Activated CD8-positive, alpha-beta memory T cell treated with anti-CD3 and anti-CD28 coated beads for 36 hours (primary cell): ENCODE measurements around the gene GRAP2. TPM values are rescaled to one million over a fixed set of nuclear protein-coding genes. Genes with fewer than 3 reads are reported as not detected.

Experiments used
- CTCF ChIA-PET: fragments of 350-600 bp; sonication (Branson Sonifier 250); formaldehyde crosslinking; loops from one replicate; lab custom pipeline; 2021; ENCODE audit warnings: antibody characterized with exemption; lab: Charles Lee
- POLR2A ChIA-PET: fragments of 350-600 bp; sonication (Branson Sonifier 250); formaldehyde crosslinking; loops from one replicate; lab custom pipeline; 2021; ENCODE audit warnings: antibody characterized with exemption; lab: Charles Lee
- total RNA-seq, 2 experiments: library from RNA; stranded (reverse); gene quantifications; one replicate each; pipeline ENCODE4 v1.2.3, GENCODE V29; 2021

Gene GRAP2
- total RNA-seq, 2 experiments from 2014 or later = 39.9 to 42.3 TPM

GRCh38 chr22:39932918-39933649 lies 32.2 kb downstream of the GRAP2 start:
- CTCF ChIA-PET = interaction anchor here (0.6 to 2.5 kb wide), 21 partner anchors 10 to 398 kb away, joined by 3 to 18 read pairs (median 4); no protein-coding TSS in a partner anchor
- POLR2A ChIA-PET = interaction anchor here (0.6 to 1.8 kb wide), 11 partner anchors 8 to 271 kb away, joined by 3 to 9 read pairs (median 4); partner anchors contain the start of gene GRAP2

- POLR2A ChIA-PET = interaction anchor here (0.7 to 1.6 kb wide), 5 partner anchors 9 to 39 kb away, joined by 3 to 9 read pairs (median 4); no protein-coding TSS in a partner anchor
- CTCF ChIA-PET = interaction anchor here (0.6 to 2.5 kb wide), 16 partner anchors 9 to 308 kb away, joined by 3 to 18 read pairs (median 4); no protein-coding TSS in a partner anchor
Observed at GRCh38 chr22:39933741-39934140, 32.9 kb downstream of the GRAP2 start.

DNA sequence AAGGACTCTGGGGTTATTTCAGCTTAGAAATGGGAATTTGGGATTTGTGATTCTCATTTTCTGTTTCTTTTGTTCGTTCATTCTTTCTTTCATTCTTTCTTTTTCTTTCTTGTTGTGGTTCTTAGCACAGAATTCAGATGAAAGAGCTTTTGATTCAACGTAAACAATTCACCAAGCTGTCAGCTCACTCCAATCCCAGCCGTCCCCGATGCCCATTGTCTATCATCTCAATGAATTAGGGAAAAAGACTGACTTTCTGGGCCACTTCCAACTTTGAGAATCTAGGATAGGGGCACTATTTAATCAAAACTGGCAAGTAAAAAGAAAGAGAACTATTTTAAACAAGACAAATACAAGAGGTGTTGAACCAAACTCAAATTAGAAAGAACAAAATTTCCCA lies 34.2 kb downstream of the GRAP2 start:
- ChIA-PET CTCF (interaction anchor here (0.8 kb wide), 1 partner anchor 11 kb away, joined by 4 read pairs; no protein-coding TSS in a partner anchor), POLR2A (interaction anchor here (1.3 kb wide), 1 partner anchor 10 kb away, joined by 6 read pairs; no protein-coding TSS in a partner anchor)

GRCh38 chr22:39935612-39936011 lies 34.7 kb downstream of the GRAP2 start:
- POLR2A ChIA-PET = interaction anchor here (1.3 kb wide), 1 partner anchor 10 kb away, joined by 6 read pairs; no protein-coding TSS in a partner anchor
- CTCF ChIA-PET = interaction anchor here (0.8 kb wide), 1 partner anchor 12 kb away, joined by 4 read pairs; no protein-coding TSS in a partner anchor

- CTCF ChIA-PET = interaction anchor here (1.0 to 1.4 kb wide), 4 partner anchors 8 to 88 kb away, joined by 3 to 5 read pairs (median 4); no protein-coding TSS in a partner anchor
- POLR2A ChIA-PET = no interaction called here
Observed at GRCh38 chr22:39936523-39937145, 35.8 kb downstream of the GRAP2 start.

- POLR2A ChIA-PET = interaction anchor here (0.6 to 1.6 kb wide), 4 partner anchors 11 to 106 kb away, joined by 3 read pairs; no protein-coding TSS in a partner anchor
- CTCF ChIA-PET = interaction anchor here (1.1 kb wide), 1 partner anchor 12 kb away, joined by 4 read pairs; no protein-coding TSS in a partner anchor
Observed at GRCh38 chr22:39937906-39938305, 37.0 kb downstream of the GRAP2 start.

- ChIA-PET CTCF (interaction anchor here (0.7 to 1.1 kb wide), 3 partner anchors 9 to 346 kb away, joined by 3 to 4 read pairs (median 4); no protein-coding TSS in a partner anchor), POLR2A (interaction anchor here (0.6 to 1.6 kb wide), 4 partner anchors 10 to 105 kb away, joined by 3 read pairs; no protein-coding TSS in a partner anchor)
Observed at GRCh38 chr22:39938509-39939111, 37.7 kb downstream of the GRAP2 start.

GRCh38 chr22:39939830-39940229 lies 38.9 kb downstream of the GRAP2 start:
- CTCF ChIA-PET = interaction anchor here (0.7 to 1.0 kb wide), 2 partner anchors 29 to 121 kb away, joined by 3 to 7 read pairs; no protein-coding TSS in a partner anchor
- POLR2A ChIA-PET = interaction anchor here (0.6 to 1.2 kb wide), 2 partner anchors 15 to 23 kb away, joined by 3 to 4 read pairs; no protein-coding TSS in a partner anchor

DNA sequence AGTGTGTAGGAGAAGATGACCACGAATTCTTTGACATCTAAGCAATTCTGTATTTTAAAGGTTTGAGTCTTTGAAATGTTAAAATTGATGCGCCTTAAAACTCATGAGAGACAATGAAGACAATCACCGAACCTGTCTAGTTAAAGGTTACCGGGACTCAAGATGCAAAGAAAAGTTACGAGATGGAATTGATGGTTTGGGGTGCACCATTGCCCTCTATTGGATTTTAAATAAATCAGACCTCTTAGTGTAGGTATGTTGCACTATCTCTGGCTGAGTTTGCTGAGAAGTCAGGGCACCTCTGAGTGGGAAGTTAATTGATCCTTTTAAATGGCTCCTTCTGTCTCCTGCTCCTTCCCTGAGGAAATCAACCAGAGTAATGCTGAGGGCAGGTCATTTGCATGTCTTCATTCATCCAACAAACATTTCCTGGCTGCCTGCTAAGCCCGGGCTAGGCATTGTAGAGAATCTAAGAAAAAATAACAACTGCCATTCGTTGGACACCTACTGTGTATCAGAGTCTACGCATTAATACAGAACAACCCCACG lies 39.9 kb downstream of the GRAP2 start:
- POLR2A ChIA-PET = no interaction called here
- CTCF ChIA-PET = interaction anchor here (1.8 to 3.4 kb wide), 2 partner anchors 8 to 10 kb away, joined by 5 to 18 read pairs; no protein-coding TSS in a partner anchor

DNA sequence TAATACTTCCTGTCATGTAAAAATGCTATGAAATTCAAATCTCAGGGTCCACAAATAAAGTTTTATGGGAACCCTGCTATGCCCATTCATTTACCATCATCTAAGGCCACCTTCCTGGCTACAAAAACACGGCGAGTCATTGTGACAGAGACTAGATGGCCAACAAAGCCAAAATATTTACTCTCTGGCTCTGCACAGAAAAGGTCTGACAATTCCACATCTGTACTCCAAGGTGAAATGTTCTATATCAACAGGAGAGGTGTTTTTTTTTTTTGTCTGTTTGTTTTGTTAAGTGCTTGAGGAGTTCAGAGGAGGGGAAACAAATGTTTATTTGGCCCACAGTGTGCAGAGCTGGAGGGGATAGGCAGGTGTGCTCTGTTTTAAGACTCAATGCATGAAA lies 40.7 kb downstream of the GRAP2 start:
- CTCF ChIA-PET = interaction anchor here (1.1 to 3.4 kb wide), 5 partner anchors 9 to 35 kb away, joined by 3 to 18 read pairs (median 7); no protein-coding TSS in a partner anchor
- POLR2A ChIA-PET = interaction anchor here (1.1 to 1.7 kb wide), 2 partner anchors 8 to 102 kb away, joined by 3 to 9 read pairs; no protein-coding TSS in a partner anchor

- ChIA-PET POLR2A (interaction anchor here (0.6 to 1.7 kb wide), 4 partner anchors 9 to 404 kb away, joined by 3 to 9 read pairs (median 3); partner anchors contain the start of gene ADSL), CTCF (interaction anchor here (1.1 to 3.4 kb wide), 8 partner anchors 9 to 456 kb away, joined by 3 to 18 read pairs (median 6); no protein-coding TSS in a partner anchor)
Observed at GRCh38 chr22:39942439-39943230, 41.8 kb downstream of the GRAP2 start.

DNA sequence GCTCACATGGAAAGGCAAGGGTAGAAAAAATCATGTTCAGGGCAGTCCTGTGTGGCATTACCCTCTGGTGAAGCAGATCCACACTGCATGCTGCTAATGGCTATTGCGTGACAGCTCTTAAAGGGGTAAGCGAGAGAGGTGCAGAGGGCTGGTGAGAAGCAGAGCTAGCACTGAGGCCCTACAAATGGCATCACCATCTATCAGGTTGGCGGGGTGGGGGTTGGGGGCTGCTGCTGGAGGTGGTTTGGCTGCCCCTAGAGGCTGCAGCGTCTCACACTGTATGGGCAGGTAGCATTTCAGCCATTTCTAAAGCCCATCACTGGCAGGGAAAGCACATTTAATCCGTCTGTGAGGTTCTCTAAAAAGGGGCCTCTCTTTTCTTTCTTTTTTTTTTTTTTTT lies 42.5 kb downstream of the GRAP2 start:
- ChIA-PET CTCF (interaction anchor here (0.7 to 3.4 kb wide), 8 partner anchors 10 to 456 kb away, joined by 3 to 18 read pairs (median 5); no protein-coding TSS in a partner anchor), POLR2A (interaction anchor here (0.8 to 1.7 kb wide), 2 partner anchors 10 to 403 kb away, joined by 3 to 9 read pairs; partner anchors contain the start of gene ADSL)

DNA sequence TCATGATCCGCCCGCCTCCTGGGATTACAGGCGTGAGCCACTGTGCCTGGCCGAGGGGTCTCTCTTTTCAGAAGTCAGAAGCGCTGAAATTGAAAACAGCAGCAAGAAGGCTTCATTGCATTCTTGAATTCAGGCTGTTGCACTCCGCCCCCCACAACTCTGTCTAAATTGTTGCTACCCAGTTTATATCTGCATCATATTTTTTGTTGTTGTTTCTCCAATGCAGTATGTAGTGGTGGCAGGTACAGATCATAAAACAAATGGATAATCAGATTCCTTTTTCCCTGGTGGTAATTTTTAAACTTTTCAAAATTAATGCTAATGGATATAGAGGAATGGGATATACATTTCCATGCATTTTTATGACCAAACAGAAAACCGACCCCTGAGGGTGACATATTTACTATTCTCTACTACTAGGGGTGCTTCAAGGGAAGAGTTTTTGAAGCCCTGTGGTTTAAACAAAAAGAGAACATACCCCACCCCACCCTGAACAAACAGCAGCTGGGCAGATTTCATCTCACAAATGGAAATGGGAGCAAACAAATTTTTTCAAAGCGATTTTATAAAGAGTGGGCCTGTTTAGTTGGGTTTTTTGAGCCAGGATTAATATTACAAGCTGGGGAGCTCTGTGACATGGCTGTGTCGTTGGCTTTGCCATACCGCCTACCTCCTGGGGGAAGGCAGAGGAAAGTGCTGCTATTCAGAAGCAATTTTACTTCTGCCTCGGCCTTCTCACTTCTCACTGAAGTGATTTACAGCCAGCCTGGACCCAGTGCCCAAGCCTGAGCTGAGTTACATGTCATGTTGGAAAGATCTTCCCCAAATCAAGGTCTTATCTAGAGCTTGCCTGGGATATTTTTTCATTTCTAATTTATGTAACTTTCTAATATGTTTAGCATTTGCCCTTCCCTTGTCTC lies 43.3 kb downstream of the GRAP2 start:
- POLR2A ChIA-PET = interaction anchor here (0.8 kb wide), 1 partner anchor 402 kb away, joined by 3 read pairs; the partner anchor contains the start of gene ADSL

DNA sequence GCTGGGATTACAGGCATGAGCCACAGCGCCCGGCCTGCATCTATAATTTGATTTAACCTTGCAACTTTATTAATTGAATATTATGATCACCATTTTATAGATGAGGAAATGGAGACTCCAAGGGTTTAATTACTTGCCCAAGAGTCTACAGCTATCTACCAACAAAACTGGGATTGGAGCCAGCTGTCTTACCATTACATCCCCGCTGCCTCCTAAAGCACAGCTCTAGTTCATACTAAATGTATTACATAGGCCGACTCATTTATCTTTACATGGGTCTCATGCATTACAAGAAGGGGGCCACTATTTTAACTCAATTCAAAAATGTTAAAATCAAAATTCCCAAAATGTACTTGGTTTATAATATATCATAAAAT lies 45.2 kb downstream of the GRAP2 start:
- ChIA-PET POLR2A (interaction anchor here (1.0 kb wide), 1 partner anchor 48 kb away, joined by 4 read pairs; the partner anchor contains the start of gene FAM83F), CTCF (interaction anchor here (0.8 to 1.3 kb wide), 4 partner anchors 12 to 42 kb away, joined by 3 to 4 read pairs (median 3); no protein-coding TSS in a partner anchor)

More for the DNA sequence above, 43.3 kb downstream of the GRAP2 start:
- CTCF ChIA-PET = interaction anchor here (0.7 to 3.4 kb wide), 5 partner anchors 11 to 378 kb away, joined by 3 to 18 read pairs (median 6); no protein-coding TSS in a partner anchor

DNA sequence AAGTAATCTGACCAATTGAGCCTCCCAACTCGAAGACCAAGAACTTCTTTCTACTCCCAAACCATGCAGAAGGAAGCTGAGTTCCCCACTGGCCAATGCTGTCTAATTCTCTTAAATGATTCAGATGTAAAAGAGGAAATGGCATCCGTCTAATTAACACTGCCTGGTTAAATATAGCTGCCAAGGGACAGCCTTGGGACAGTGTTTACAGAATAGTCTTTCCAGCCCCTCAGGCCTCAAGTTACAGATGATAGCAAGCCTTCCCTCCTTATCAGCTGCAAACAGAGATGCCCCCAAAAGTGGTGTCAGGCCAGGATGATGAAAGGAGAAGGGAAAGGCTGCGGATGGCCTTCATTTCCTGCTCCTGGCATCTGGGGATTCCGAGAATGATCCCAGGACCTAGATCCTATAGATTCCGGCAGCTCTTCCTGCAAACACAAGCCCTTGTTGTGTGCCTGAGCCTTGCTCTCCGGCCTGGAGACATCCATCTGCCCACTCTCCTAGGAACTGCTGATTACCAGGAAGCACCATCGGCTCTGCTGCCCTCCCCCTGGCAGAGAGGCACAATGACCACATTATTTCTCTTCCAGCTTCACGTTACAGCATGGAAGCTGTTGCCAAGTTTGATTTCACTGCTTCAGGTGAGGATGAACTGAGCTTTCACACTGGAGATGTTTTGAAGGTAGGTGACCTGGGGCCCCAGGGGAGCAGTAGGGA lies 45.8 kb downstream of the GRAP2 start:
- ChIA-PET CTCF (interaction anchor here (0.8 to 1.3 kb wide), 3 partner anchors 13 to 42 kb away, joined by 3 to 4 read pairs (median 3); no protein-coding TSS in a partner anchor), POLR2A (interaction anchor here (1.0 kb wide), 1 partner anchor 48 kb away, joined by 4 read pairs; the partner anchor contains the start of gene FAM83F)
